Suprapubic skin (tissue), 4 donors: ENCODE results near the gene SYDE2. TPM values are rescaled to one million over a fixed set of nuclear protein-coding genes. Genes with fewer than 3 reads are reported as not detected.

Experiments
- DNase-seq, 2 donors: peaks; one replicate each; pipeline ENCODE4 v3.0.0-alpha.2; 2019; ENCODE audit warnings: low spot score in 2 of 2
- H3K27ac ChIP-seq: fragments of 200-600 bp; sonication (generic); one replicate; pipeline ENCODE4 v1.5.1; 2019
- H3K27me3 ChIP-seq: fragments of 200-600 bp; sonication (generic); one replicate; pipeline ENCODE4 v1.5.1; 2019
- H3K36me3 ChIP-seq: fragments of 200-600 bp; sonication (generic); one replicate; pipeline ENCODE4 v1.5.1; 2019
- H3K4me1 ChIP-seq: fragments of 200-600 bp; sonication (generic); one replicate; pipeline ENCODE4 v1.5.1; 2019
- H3K4me3 ChIP-seq: fragments of 200-600 bp; sonication (generic); one replicate; pipeline ENCODE4 v1.5.1; 2019; ENCODE audit warnings: mild to moderate bottlenecking
- H3K9me3 ChIP-seq: fragments of 200-600 bp; sonication (generic); one replicate; pipeline ENCODE4 v1.5.1; 2019
- EP300 ChIP-seq: sonication (generic); formaldehyde crosslinking; IDR thresholded peaks from one replicate; pipeline ENCODE4 v1.6.1; 2017; ENCODE audit warnings: antibody characterized with exemption
- POLR2A ChIP-seq, 2 donors: fragments of 450-650 bp; IDR thresholded peaks; one replicate each; pipeline ENCODE4 v1.6.1; 2017; ENCODE audit warnings: antibody characterized with exemption in 2 of 2, mild to moderate bottlenecking in 2 of 2, moderate library complexity in 2 of 2
- POLR2AphosphoS5 ChIP-seq, 3 donors: sonication (generic); formaldehyde crosslinking; IDR thresholded peaks; one replicate each; pipeline ENCODE4 v1.6.1; 2017; ENCODE audit warnings: antibody characterized with exemption in 3 of 3
- WGBS: methylation state at CpG from one replicate; pipeline ENCODE4 v1.1.5; 2018; 5-methylcytosine and 5-hydroxymethylcytosine counted together
- total RNA-seq, 4 donors: library from RNA; depleted of rRNA; stranded (reverse); fragments of >200 nt; gene quantifications; one replicate each; pipeline ENCODE4 v1.1.0, GENCODE V29; 2016
- TF ChIP-seq, protein P1 (sequence below), 2 donors: fragments of 200-600 bp in 1 of 2; fragments of 450-650 bp in 1 of 2; sonication (generic) in 1 of 2; IDR thresholded peaks; one replicate each; pipeline ENCODE4 v1.5.1; 2016 to 2019; ENCODE audit warnings: antibody characterized with exemption in 2 of 2, mild to moderate bottlenecking in 1 of 2, moderate library complexity in 1 of 2

Gene SYDE2
- total RNA-seq, 4 donors from 2014 or later, result 5.9 to 12.6 (median 10.1) TPM

DNA sequence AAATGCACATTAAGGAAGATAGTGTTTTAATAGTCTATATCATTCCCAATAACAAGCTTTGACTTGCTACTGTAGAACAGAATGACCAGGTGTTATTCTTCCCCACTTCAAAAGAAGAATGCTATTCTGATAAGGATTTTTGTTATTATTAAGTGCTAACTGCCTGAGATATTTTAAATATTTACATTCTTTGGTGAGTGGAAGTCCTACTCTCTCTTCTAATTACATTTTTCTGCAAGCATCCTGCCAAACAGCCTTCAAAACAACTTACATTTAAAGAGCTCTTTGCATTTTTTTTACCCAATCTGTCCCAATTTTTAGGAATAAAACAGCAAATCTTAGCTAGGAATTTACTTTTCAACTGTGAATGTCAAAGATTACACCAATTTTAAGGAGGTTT lies 23.5 kb upstream of the SYDE2 start:
- H3K36me3 ChIP-seq, result no peaks in the 10 kb centered on the region
- DNase-seq, result no peak
- H3K9me3 ChIP-seq, result no peaks in the 10 kb centered on the region
- no peak overlapping the region for H3K27ac ChIP-seq
- no peak overlapping the region for H3K4me3 ChIP-seq
- H3K4me1 ChIP-seq, result peaks cover 16% of the 10 kb centered on the region
- TF ChIP-seq POLR2AphosphoS5 (IDR thresholded peaks at IDR 0.05) (no peak), EP300 (no peak), POLR2A (IDR thresholded peaks at IDR 0.05) (no peak)
- TF ChIP-seq, protein P1, sequence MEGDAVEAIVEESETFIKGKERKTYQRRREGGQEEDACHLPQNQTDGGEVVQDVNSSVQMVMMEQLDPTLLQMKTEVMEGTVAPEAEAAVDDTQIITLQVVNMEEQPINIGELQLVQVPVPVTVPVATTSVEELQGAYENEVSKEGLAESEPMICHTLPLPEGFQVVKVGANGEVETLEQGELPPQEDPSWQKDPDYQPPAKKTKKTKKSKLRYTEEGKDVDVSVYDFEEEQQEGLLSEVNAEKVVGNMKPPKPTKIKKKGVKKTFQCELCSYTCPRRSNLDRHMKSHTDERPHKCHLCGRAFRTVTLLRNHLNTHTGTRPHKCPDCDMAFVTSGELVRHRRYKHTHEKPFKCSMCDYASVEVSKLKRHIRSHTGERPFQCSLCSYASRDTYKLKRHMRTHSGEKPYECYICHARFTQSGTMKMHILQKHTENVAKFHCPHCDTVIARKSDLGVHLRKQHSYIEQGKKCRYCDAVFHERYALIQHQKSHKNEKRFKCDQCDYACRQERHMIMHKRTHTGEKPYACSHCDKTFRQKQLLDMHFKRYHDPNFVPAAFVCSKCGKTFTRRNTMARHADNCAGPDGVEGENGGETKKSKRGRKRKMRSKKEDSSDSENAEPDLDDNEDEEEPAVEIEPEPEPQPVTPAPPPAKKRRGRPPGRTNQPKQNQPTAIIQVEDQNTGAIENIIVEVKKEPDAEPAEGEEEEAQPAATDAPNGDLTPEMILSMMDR (IDR thresholded peaks at IDR 0.05), result no peak
- H3K27me3 ChIP-seq, result no peaks in the 10 kb centered on the region

DNA sequence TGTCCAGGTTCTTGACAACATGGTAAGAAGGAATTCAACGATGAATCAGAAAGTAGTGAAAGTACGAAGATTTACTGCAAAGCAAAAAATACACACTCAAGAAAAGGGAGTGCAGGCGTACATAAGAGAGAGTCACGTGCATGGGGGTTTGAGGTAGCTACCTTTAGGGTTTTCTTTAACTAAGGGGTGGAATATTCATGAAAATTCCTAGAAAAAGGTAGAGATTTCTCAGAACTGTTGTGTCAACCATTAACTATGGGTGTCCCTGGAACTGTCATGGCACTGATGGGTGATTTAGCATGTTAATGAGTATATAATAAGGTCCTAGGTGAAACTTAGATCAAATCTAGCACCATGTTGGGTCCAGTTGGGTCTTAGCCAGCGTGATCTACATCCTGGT lies 22.5 kb upstream of the SYDE2 start:
- DNase-seq, result no peak
- Histone ChIP-seq H3K36me3 (no peaks in the 10 kb centered on the region), H3K4me1 (peaks cover 16% of the 10 kb centered on the region), H3K4me3 (no peak overlapping the region), H3K27ac (no peak overlapping the region), H3K9me3 (no peaks in the 10 kb centered on the region), H3K27me3 (no peaks in the 10 kb centered on the region)
- TF ChIP-seq POLR2AphosphoS5 (IDR thresholded peaks at IDR 0.05) (no peak), EP300 (no peak)
- WGBS, result 71% methylated on average over 5 of the region's 5 CpGs

DNA sequence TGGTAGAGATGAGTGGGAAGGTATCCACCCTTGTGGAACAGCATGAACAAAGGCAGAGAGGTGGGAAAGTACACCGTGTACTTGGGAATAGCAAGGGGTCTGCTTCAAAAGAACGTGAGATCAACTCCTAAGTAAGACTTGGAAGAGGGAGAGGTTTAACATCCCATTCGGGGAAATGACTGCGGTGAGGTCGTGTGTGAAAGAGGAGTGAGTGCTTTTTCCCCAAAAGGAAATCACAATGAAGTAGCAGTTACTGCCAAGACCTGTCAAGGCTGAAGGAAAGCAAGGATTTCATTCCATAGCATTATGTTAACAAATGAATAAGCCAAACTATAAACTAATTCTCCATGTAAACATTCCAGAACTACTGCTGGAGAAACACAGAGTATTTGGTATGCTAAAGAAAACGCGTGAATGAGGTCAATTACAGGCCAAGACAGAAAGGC lies 20.0 kb upstream of the SYDE2 start:
- WGBS, result 53% methylated on average over 7 of the region's 7 CpGs
- no peak for DNase-seq
- H3K9me3 ChIP-seq, result no peaks in the 10 kb centered on the region
- H3K27me3 ChIP-seq, result no peaks in the 10 kb centered on the region
- no peak overlapping the region for H3K27ac ChIP-seq
- peaks cover 11% of the 10 kb centered on the region for H3K4me1 ChIP-seq
- TF ChIP-seq POLR2A (IDR thresholded peaks at IDR 0.05), result no peak
- peak; percentile 87 for TF ChIP-seq EP300
- no peak overlapping the region for H3K4me3 ChIP-seq
- no peaks in the 10 kb centered on the region for H3K36me3 ChIP-seq

DNA sequence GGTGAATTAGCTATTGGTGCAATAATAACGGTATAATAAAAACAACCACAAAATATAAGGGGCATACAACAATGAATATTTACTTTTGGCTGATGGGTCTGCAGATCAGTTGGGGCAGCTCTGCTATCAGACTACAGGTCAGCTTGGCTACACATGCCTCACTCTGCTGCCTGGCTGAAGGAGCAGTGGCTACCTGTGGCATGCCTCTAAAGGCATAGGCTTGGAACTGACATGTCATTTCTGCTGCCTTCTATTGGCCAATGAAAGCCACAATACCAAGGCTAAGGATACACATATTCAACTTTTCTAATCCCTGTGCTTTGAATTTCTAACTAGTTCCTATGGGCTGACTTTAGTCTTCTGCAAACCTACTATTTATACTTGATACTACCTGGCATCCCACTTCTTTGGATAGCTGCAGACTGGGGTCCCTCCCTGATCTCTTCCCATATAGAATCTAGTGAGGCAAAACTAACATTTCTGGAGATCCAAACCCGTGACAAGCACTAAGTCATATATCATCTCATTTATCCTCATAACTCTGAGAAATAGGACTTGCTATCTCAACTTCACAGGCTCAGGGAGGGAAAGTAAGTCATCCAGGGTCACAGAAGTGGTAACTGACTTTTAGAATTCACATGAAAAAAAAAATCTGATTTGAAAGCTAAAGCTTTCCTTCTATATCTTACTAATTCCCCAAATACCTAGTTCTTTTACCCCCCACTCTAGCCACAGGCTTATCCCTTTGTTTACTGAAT lies 19.2 kb upstream of the SYDE2 start:
- H3K4me1 ChIP-seq, result peaks cover 4% of the 10 kb centered on the region
- TF ChIP-seq EP300, result no peak
- TF ChIP-seq POLR2AphosphoS5 (IDR thresholded peaks at IDR 0.05), result no peak
- TF ChIP-seq, protein P1 (IDR thresholded peaks at IDR 0.05), result no peak
- TF ChIP-seq POLR2A (IDR thresholded peaks at IDR 0.05), result no peak
- no peaks in the 10 kb centered on the region for H3K36me3 ChIP-seq
- no peak overlapping the region for H3K27ac ChIP-seq
- no peaks in the 10 kb centered on the region for H3K27me3 ChIP-seq
- WGBS, result 84% methylated on average over 2 of the region's 2 CpGs
- H3K9me3 ChIP-seq, result no peaks in the 10 kb centered on the region
- no peak for DNase-seq
- H3K4me3 ChIP-seq, result no peak overlapping the region

DNA sequence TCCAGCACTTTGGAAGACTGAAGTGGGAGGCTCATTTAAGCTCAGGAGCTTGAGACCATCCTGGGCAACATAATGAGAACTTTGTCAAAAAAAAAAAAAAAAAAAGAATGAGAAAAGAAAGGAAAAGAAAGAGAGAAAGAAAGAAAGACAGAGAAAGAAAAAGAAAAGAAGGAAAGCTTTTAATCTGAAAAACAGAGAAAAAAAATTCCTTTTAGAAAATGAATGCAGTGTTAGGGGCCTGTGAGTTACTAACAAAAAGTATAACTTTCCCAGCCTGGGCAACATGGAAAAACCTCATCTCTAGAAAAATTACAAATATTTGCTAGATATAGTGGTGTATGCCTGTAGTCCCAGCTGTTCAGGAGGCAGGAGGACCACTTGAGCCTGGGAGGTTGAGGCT lies 15.9 kb upstream of the SYDE2 start:
- TF ChIP-seq EP300, result no peak
- TF ChIP-seq POLR2A (IDR thresholded peaks at IDR 0.05), result no peak
- TF ChIP-seq POLR2AphosphoS5 (IDR thresholded peaks at IDR 0.05), result no peak
- TF ChIP-seq, protein P1 (IDR thresholded peaks at IDR 0.05), result no peak
- Histone ChIP-seq H3K4me1 (no peaks in the 10 kb centered on the region), H3K27me3 (no peaks in the 10 kb centered on the region)

DNA sequence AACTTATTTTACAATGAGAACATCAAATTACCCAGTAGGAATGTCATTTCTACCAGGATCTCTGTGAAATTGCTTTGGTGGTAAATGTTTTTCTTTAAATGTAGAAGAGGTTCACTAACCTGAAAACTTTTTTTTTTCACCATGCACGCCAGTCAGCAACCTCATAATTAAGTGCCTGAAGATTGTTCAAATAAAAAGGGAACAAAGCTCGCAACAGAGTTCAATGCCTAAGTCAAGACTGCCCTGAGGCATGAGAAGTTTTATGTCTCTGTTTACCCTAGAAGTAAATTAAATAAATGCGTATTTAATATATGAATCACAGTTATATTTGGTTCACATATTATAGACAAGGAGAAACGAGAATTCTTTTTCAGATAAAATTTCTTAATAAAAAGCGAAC lies 13.8 kb upstream of the SYDE2 start:
- 43% methylated on average over 5 of the region's 5 CpGs for WGBS

More for the DNA sequence above, 15.9 kb upstream of the SYDE2 start:
- DNase-seq, result no peak
- H3K36me3 ChIP-seq, result no peaks in the 10 kb centered on the region
- no peak overlapping the region for H3K27ac ChIP-seq
- no peak overlapping the region for H3K4me3 ChIP-seq
- H3K9me3 ChIP-seq, result no peaks in the 10 kb centered on the region

More for the DNA sequence above, 13.8 kb upstream of the SYDE2 start:
- H3K4me3 ChIP-seq, result no peak overlapping the region
- TF ChIP-seq, protein P1 (IDR thresholded peaks at IDR 0.05), result no peak
- TF ChIP-seq EP300 (no peak), POLR2A (IDR thresholded peaks at IDR 0.05) (no peak), POLR2AphosphoS5 (IDR thresholded peaks at IDR 0.05) (no peak)
- no peaks in the 10 kb centered on the region for H3K4me1 ChIP-seq
- no peaks in the 10 kb centered on the region for H3K9me3 ChIP-seq
- no peak overlapping the region for H3K27ac ChIP-seq
- no peak for DNase-seq
- H3K36me3 ChIP-seq, result no peaks in the 10 kb centered on the region
- H3K27me3 ChIP-seq, result no peaks in the 10 kb centered on the region
